Stimulated activated CD4-positive, alpha-beta T cell treated with anti-CD3 and anti-CD28 coated beads, Interleukin-2, amount 100 ng/mL, for 24 hours (primary cell): Measurements from ENCODE around the gene PARD6G.
A peak's percentile ranks its signal among the peaks of the same experiment; 100 is the strongest.

ENCODE experiments used
- DNase-seq, 2 donors: peaks; one replicate each; pipeline ENCODE4 v3.0.0-alpha.2; 2020

The PARD6G gene

GRCh38 chr18:80247393-80247841 lies at the start of gene PARD6G:
Gene PARD6G, minus strand, starts transcription at chr18:80247514. Its CDS starts 166 bp downstream, at chr18:80247348.
- DNase-seq, result peak; percentile 60 to 73

GRCh38 chr18:80262241-80263033 lies 15.1 kb upstream of the PARD6G start:
- DNase-seq, result peak; percentile 33 to 56

- DNase-seq, result no peak
Measured at GRCh38 chr18:80259610-80260009, 12.3 kb upstream of the PARD6G start.

GRCh38 chr18:80258640-80259039 lies 11.3 kb upstream of the PARD6G start:
- no peak for DNase-seq

- peak; percentile 62 to 75 for DNase-seq
Measured at GRCh38 chr18:80257579-80258543, 10.5 kb upstream of the PARD6G start.

- DNase-seq, result no peak
Measured at GRCh38 chr18:80254971-80255500, 7.7 kb upstream of the PARD6G start.

GRCh38 chr18:80253871-80254492 lies 6.7 kb upstream of the PARD6G start:
- peak in 1 of 2 donors; percentile 31 for DNase-seq

GRCh38 chr18:80253236-80253635 lies 5.9 kb upstream of the PARD6G start:
- no peak for DNase-seq

GRCh38 chr18:80252136-80252535 lies 4.8 kb upstream of the PARD6G start:
- DNase-seq, result no peak

GRCh38 chr18:80251700-80252099 lies 4.4 kb upstream of the PARD6G start:
- DNase-seq, result no peak

- DNase-seq, result no peak
Measured at GRCh38 chr18:80250740-80251364, 3.5 kb upstream of the PARD6G start.

- no peak for DNase-seq
Measured at GRCh38 chr18:80249217-80250093, 2.1 kb upstream of the PARD6G start.

GRCh38 chr18:80246445-80247392 lies 595 bp downstream of the PARD6G start:
- DNase-seq, result peak in 1 of 2 donors; percentile 22

- DNase-seq, result no peak
Measured at GRCh38 chr18:80245781-80246444, 1.4 kb downstream of the PARD6G start.

- DNase-seq, result no peak
Measured at GRCh38 chr18:80244956-80245730, 2.2 kb downstream of the PARD6G start.

GRCh38 chr18:80244167-80244566 lies 3.1 kb downstream of the PARD6G start:
- no peak for DNase-seq

GRCh38 chr18:80243204-80243603 lies 4.1 kb downstream of the PARD6G start:
- DNase-seq, result no peak

GRCh38 chr18:80241919-80242777 lies 5.2 kb downstream of the PARD6G start:
- DNase-seq, result no peak
